Epithelial cell of esophagus (primary cell): Measurements from ENCODE around the gene WDFY3.
A peak's percentile ranks its signal among the peaks of the same experiment; 100 is the strongest.

ENCODE experiments used
- DNase-seq: peaks from one replicate; pipeline ENCODE4 v3.0.0; 2010; ENCODE audit warnings: low read depth
- H3K4me3 ChIP-seq: 2 replicates; pipeline ENCODE4 v1.5.1; 2011; ENCODE audit warnings: mild to moderate bottlenecking, low read length, control low read depth
- CTCF ChIP-seq: IDR thresholded peaks from 2 replicates; pipeline ENCODE4 v1.5.1; 2011; ENCODE audit warnings: low read depth, mild to moderate bottlenecking, low read length, control low read depth, inconsistent platforms; ENCODE audit not compliant: insufficient read depth; ENCODE audit errors: missing control alignments

Gene WDFY3

GRCh38 chr4:84887824-84888223 is 78.7 kb downstream of the WDFY3 start:
- H3K4me3 ChIP-seq = no peak overlapping the region
- DNase-seq = peak; percentile 33
- no peak for TF ChIP-seq CTCF

- TF ChIP-seq CTCF = no peak
- H3K4me3 ChIP-seq = no peak overlapping the region
- DNase-seq = peak; percentile 30
Observed at GRCh38 chr4:84879651-84880200, 86.8 kb downstream of the WDFY3 start.

- TF ChIP-seq CTCF = no peak
- H3K4me3 ChIP-seq = no peak overlapping the region
- DNase-seq = no peak
Observed at GRCh38 chr4:84878546-84878945, 87.9 kb downstream of the WDFY3 start.

GRCh38 chr4:84878090-84878489 is 88.4 kb downstream of the WDFY3 start:
- H3K4me3 ChIP-seq = no peak overlapping the region
- peak; percentile 69 for DNase-seq
- no peak for TF ChIP-seq CTCF

GRCh38 chr4:84877051-84877833 is 89.2 kb downstream of the WDFY3 start:
- DNase-seq = peak; percentile 52
- H3K4me3 ChIP-seq = no peak overlapping the region
- TF ChIP-seq CTCF = no peak

GRCh38 chr4:84875636-84876371 is 90.7 kb downstream of the WDFY3 start:
- DNase-seq = no peak
- no peak overlapping the region for H3K4me3 ChIP-seq
- TF ChIP-seq CTCF = no peak
